Breast epithelium (tissue), 3 donors: Measurements from ENCODE around the gene INPP4A.

ENCODE experiments used
- CTCF ChIP-seq, 3 donors: fragments of 450-650 bp; IDR thresholded peaks; one replicate each; pipeline ENCODE4 v1.5.1; 2016 to 2017; ENCODE audit warnings: antibody characterized with exemption in 3 of 3, mild to moderate bottlenecking in 3 of 3, moderate library complexity in 3 of 3
- POLR2A ChIP-seq: fragments of 450-650 bp; IDR thresholded peaks from one replicate; pipeline ENCODE4 v1.6.1; 2016; ENCODE audit warnings: antibody characterized with exemption, mild to moderate bottlenecking, moderate library complexity
- POLR2AphosphoS5 ChIP-seq, 3 donors: sonication (generic); formaldehyde crosslinking; IDR thresholded peaks; one replicate each; pipeline ENCODE4 v1.6.1; 2017; ENCODE audit warnings: antibody characterized with exemption in 3 of 3

GRCh38 chr2:98455494-98455976 is 10.9 kb downstream of the INPP4A start:
- no peak for TF ChIP-seq CTCF (IDR thresholded peaks at IDR 0.05)
- TF ChIP-seq POLR2AphosphoS5 (IDR thresholded peaks at IDR 0.05): no peak
- no peak for TF ChIP-seq POLR2A
